ENCODE results near the gene CEBPB. TPM values are rescaled to one million over a fixed set of nuclear protein-coding genes. Genes with fewer than 3 reads are reported as not detected.

Gene CEBPB
- total and polyA plus RNA-seq, 2 donors (not counting 1 experiment from before 2014, with no cell fraction given) = 21.0 to 106 TPM

GRCh38 chr20:50234288-50234687 is 43.7 kb downstream of the CEBPB start:
- Histone ChIP-seq H2AFZ (ENCODE audit: low read length) (no peak overlapping the region), H3K36me3 (ENCODE audit: control insufficient read depth, insufficient read depth, low read length) (no peaks in the 10 kb centered on the region), H3K79me2 (ENCODE audit: control insufficient read depth, insufficient read depth, low read length) (no peaks in the 10 kb centered on the region), H3K4me3 (replicated peaks in 1 of 4; ENCODE audit: control extremely low read depth in 1 of 4, insufficient read depth in 1 of 4, low read depth in 3 of 4, low read length in 4 of 4) (no peak overlapping the region), H3K9ac (ENCODE audit: insufficient read depth, low read length) (no peak overlapping the region), H4K20me1 (ENCODE audit: control insufficient read depth, extremely low read depth, insufficient read depth, low read length) (no peaks in the 10 kb centered on the region), H3K4me1 (ENCODE audit: control insufficient read depth, extremely low read depth, insufficient read depth, low read length) (no peaks in the 10 kb centered on the region), H3K9me3 (ENCODE audit: control insufficient read depth, insufficient read depth, low read depth, low read length) (no peaks in the 10 kb centered on the region), H3K27me3 (ENCODE audit: control insufficient read depth, insufficient read depth, low read length) (no peaks in the 10 kb centered on the region), H3K27ac (ENCODE audit: insufficient read depth, low read length) (no peak overlapping the region), H3K4me2 (ENCODE audit: extremely low read depth, insufficient read depth, low read length) (no peak overlapping the region)
- no peak for DNase-seq (ENCODE audit: low read depth in 2 of 2)
- no peak for TF ChIP-seq EZH2 (IDR thresholded peaks at IDR 0.05; ENCODE audit: low read length, missing control alignments)
- TF ChIP-seq CTCF (conservative IDR thresholded peaks at IDR 0.05 in 1 of 2, IDR thresholded peaks at IDR 0.05 in 1 of 2; ENCODE audit: low read depth in 1 of 2, low read length in 2 of 2) = no peak

DNA sequence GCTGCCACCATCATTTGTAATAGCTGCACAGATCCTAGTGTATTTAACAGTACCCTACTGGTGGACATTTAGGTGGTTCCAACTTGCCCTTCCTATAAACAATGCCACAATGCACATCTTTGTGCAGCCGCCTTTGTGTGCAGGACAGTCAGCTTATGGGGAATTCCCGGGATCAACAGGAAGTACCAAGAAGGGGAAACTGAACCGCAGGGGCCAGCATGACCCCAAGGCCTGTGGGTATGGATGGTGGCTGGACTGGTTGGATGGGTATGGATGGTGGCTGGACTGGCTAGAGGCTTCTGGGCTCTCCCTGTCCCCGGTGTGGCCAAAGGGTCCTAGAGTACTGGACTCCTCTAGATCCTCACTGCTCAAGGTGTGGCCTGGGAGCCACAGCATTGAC is 46.7 kb downstream of the CEBPB start:
- no peak for DNase-seq (ENCODE audit: low read depth in 2 of 2)
- no peaks in the 10 kb centered on the region for H3K79me2 ChIP-seq (ENCODE audit: control insufficient read depth, insufficient read depth, low read length)
- H3K9me3 ChIP-seq (ENCODE audit: control insufficient read depth, insufficient read depth, low read depth, low read length) = no peaks in the 10 kb centered on the region
- no peaks in the 10 kb centered on the region for H3K36me3 ChIP-seq (ENCODE audit: control insufficient read depth, insufficient read depth, low read length)
- H3K27ac ChIP-seq (ENCODE audit: insufficient read depth, low read length) = no peak overlapping the region
- H3K4me2 ChIP-seq (ENCODE audit: extremely low read depth, insufficient read depth, low read length) = no peak overlapping the region
- no peak overlapping the region for H3K4me3 ChIP-seq (replicated peaks in 1 of 4; ENCODE audit: control extremely low read depth in 1 of 4, insufficient read depth in 1 of 4, low read depth in 3 of 4, low read length in 4 of 4)
- no peak overlapping the region for H3K9ac ChIP-seq (ENCODE audit: insufficient read depth, low read length)
- H3K4me1 ChIP-seq (ENCODE audit: control insufficient read depth, extremely low read depth, insufficient read depth, low read length) = no peaks in the 10 kb centered on the region
- no peaks in the 10 kb centered on the region for H3K27me3 ChIP-seq (ENCODE audit: control insufficient read depth, insufficient read depth, low read length)
- no peaks in the 10 kb centered on the region for H4K20me1 ChIP-seq (ENCODE audit: control insufficient read depth, extremely low read depth, insufficient read depth, low read length)
- no peak overlapping the region for H2AFZ ChIP-seq (ENCODE audit: low read length)
- TF ChIP-seq CTCF (conservative IDR thresholded peaks at IDR 0.05 in 1 of 2, IDR thresholded peaks at IDR 0.05 in 1 of 2; ENCODE audit: low read depth in 1 of 2, low read length in 2 of 2) (no peak), EZH2 (IDR thresholded peaks at IDR 0.05; ENCODE audit: low read length, missing control alignments) (no peak)

- no peak overlapping the region for H3K4me3 ChIP-seq (replicated peaks in 1 of 4; ENCODE audit: control extremely low read depth in 1 of 4, insufficient read depth in 1 of 4, low read depth in 3 of 4, low read length in 4 of 4)
- H3K4me1 ChIP-seq (ENCODE audit: control insufficient read depth, extremely low read depth, insufficient read depth, low read length) = no peaks in the 10 kb centered on the region
- no peaks in the 10 kb centered on the region for H3K79me2 ChIP-seq (ENCODE audit: control insufficient read depth, insufficient read depth, low read length)
- no peaks in the 10 kb centered on the region for H3K9me3 ChIP-seq (ENCODE audit: control insufficient read depth, insufficient read depth, low read depth, low read length)
- no peaks in the 10 kb centered on the region for H4K20me1 ChIP-seq (ENCODE audit: control insufficient read depth, extremely low read depth, insufficient read depth, low read length)
- no peak overlapping the region for H2AFZ ChIP-seq (ENCODE audit: low read length)
- no peak overlapping the region for H3K9ac ChIP-seq (ENCODE audit: insufficient read depth, low read length)
- no peaks in the 10 kb centered on the region for H3K27me3 ChIP-seq (ENCODE audit: control insufficient read depth, insufficient read depth, low read length)
- DNase-seq (ENCODE audit: low read depth in 2 of 2) = no peak
- TF ChIP-seq EZH2 (IDR thresholded peaks at IDR 0.05; ENCODE audit: low read length, missing control alignments) (no peak), CTCF (conservative IDR thresholded peaks at IDR 0.05 in 1 of 2, IDR thresholded peaks at IDR 0.05 in 1 of 2; ENCODE audit: low read depth in 1 of 2, low read length in 2 of 2) (no peak)
- H3K4me2 ChIP-seq (ENCODE audit: extremely low read depth, insufficient read depth, low read length) = no peak overlapping the region
- no peak overlapping the region for H3K27ac ChIP-seq (ENCODE audit: insufficient read depth, low read length)
- H3K36me3 ChIP-seq (ENCODE audit: control insufficient read depth, insufficient read depth, low read length) = no peaks in the 10 kb centered on the region
Measured at GRCh38 chr20:50238081-50238800, 47.6 kb downstream of the CEBPB start.

Data from fibroblast of lung (primary cell).